GM18505 (cell line): ENCODE results near the gene TMEM63A.
A peak's percentile ranks its signal among the peaks of the same experiment; 100 is the strongest.

Experiments
- ATAC-seq: cut with Tn5 transposase; IDR thresholded peaks from one replicate; pipeline ENCODE4 v1.9.1; 2021; ENCODE audit not compliant: unreplicated experiment
- POLR2A ChIP-seq: IDR thresholded peaks from 4 replicates; pipeline ENCODE4 v1.6.1; 2011; ENCODE audit warnings: borderline replicate concordance; ENCODE audit not compliant: insufficient read depth, insufficient read length; ENCODE audit errors: extremely low read depth

TMEM63A gene

DNA sequence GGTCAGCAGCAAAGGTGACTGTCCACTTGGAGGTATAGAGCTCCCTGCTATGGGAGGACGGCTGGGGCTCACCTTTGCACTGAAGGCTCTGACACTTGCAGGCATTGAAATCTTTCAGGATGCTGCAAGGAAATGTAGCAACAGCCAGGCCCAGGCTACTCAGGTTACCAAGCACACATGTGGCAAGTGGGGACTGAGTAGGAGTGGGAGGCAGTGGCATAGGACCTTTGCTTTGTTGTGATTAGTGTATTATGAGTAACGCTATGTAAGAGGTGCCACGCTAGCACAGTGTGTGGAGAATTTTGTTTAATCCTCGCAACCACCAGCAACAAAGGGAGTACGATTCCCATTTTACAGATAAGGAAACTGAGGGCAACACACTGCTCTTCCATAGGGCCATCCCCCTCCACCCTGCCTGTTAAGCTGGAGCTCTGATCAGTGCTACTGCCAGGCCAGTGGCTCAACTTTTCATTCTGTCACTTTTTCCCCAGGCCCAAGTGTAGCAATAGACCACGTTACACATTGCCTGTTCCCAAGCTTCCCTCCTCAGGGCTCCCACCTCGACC, 21.2 kb downstream of the TMEM63A start:
- TF ChIP-seq POLR2A = no peak
- no peak for ATAC-seq

DNA sequence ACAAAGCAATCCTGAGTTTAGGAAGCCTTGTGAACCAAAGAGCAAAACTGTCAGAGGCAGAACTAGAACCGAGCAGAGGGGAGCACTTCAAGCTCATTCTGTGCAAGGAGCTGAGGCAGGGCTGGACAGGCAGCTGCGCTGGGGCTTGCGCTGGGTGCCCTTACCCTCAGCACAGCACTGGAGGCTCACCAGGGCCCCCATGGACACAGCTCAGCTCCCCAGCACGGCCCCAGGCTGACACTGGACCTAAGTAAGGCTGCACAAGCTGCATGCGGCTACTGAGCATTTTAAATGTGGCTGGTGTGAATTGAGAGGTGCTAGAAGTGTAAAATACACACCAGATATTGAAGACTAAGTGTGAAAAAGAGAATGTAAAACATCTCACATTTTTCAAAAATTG, 22.1 kb downstream of the TMEM63A start:
- ATAC-seq = no peak
- no peak for TF ChIP-seq POLR2A

- no peak for TF ChIP-seq POLR2A
- ATAC-seq = no peak
These were observed 23.0 kb downstream of the TMEM63A start for GRCh38 chr1:225859151-225859550.

- no peak for TF ChIP-seq POLR2A
- ATAC-seq = no peak
These were observed 24.9 kb downstream of the TMEM63A start for GRCh38 chr1:225857256-225857655.

GRCh38 chr1:225855503-225856300, 26.5 kb downstream of the TMEM63A start:
- no peak for ATAC-seq
- TF ChIP-seq POLR2A = no peak

DNA sequence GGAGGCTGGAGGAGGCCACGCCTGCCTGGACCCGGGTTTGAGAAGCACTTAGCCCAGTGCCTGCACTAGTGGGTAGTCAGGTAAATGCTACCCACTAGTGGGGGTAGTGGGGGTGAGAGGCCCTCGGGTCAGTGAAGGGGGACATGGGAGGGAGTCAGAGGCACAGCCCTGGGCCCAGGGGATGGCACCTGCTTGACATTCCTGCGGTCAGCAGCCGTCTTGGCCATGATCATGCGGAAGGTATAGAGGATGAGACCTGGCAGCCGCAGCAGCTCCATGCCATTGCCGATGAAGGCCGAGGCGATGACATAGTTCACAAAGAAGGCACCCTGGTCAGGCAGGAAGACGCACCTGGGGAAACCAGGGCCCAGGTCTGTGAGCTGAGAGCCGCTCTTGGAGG, 28.7 kb downstream of the TMEM63A start:
- no peak for ATAC-seq
- no peak for TF ChIP-seq POLR2A

- ATAC-seq = no peak
- no peak for TF ChIP-seq POLR2A
These were observed 29.6 kb downstream of the TMEM63A start for GRCh38 chr1:225852413-225853124.

DNA sequence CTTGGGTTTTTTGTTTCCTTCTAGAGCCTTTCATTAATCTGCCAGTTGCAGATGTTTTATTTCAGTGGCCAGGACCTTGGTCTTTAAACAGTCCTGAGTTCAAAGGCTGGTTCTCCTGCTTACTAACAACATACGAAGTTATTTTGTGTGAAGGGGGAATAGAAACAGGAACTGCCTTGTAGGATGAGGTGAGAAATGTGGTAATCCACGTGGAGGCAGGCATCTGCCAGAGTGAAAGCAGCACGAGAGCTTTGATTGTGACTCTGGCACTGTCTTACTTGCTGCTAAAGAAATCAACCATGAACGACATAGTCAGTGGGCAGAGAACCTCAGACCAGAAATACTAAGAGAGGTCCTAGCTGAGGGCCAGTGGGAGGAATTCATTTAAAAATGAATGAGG, 30.4 kb downstream of the TMEM63A start:
- no peak for TF ChIP-seq POLR2A
- peak; percentile 47 for ATAC-seq

DNA sequence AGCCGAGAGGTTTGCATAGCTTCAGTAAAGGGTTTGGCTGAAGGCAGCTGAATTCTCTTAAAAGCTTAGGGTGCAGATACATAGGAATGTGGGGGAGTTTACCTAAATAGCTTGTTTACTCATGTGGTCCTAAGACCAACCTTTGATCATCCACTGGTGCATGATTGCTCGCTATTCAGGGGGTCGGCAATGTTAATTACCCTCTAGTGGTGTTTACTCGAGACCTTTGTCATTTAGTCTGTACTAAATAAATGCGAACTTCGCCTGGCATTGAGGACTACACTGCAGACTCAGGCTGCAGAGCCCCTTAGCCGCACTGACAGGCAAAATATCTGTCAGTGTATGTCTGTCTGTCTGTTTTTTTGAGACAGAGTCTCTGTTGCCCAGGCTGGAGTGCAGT, 31.8 kb downstream of the TMEM63A start:
- no peak for TF ChIP-seq POLR2A

DNA sequence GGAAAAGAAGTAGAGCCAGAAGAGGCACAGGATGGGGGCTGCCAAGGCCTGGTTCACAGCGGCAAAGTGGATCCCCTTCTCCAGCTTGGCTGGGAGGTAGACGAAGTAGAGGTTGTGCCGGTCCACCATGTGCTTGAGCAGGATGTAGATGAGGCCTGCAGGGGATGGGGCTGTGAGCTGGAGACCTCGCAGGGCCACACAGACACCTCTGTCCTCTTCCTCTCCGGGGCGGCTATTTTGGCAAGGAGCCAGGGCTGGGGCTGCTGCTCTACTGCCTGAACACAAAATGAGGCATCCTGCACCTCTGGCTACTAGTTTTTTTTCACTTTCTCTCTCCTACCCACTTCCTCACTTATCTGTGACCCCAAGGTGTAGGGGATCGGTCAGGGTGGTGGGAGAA, 32.3 kb downstream of the TMEM63A start:
- ATAC-seq = no peak
- TF ChIP-seq POLR2A = no peak

More for the DNA sequence above, 31.8 kb downstream of the TMEM63A start:
- ATAC-seq = no peak

- no peak for TF ChIP-seq POLR2A
- peak; percentile 71 for ATAC-seq
These were observed 33.9 kb downstream of the TMEM63A start for GRCh38 chr1:225848030-225848955.

- no peak for TF ChIP-seq POLR2A
- ATAC-seq = no peak
These were observed 34.6 kb downstream of the TMEM63A start for GRCh38 chr1:225847610-225848009.
